HEK293T (cell line): ENCODE measurements around the gene KNL1.

Source experiments
- CTCF ChIA-PET: fragments of 350-600 bp; formaldehyde crosslinking; extraction: SDS; loops from one replicate; lab custom pipeline; 2021; ENCODE audit warnings: antibody characterized with exemption, inconsistent platforms; lab: Yijun Ruan, JAX
- POLR2A ChIA-PET: fragments of 350-600 bp; formaldehyde crosslinking; extraction: SDS; loops from one replicate; lab custom pipeline; 2020; ENCODE audit warnings: antibody characterized with exemption, inconsistent platforms; lab: Yijun Ruan, JAX
- DNase-seq: peaks from one replicate; pipeline ENCODE4 v3.0.0; 2012; ENCODE audit warnings: mixed read lengths; ENCODE audit errors: extremely low spot score
- ARNT ChIP-seq: fragments of 450-650 bp; IDR thresholded peaks from 2 replicates; pipeline ENCODE4 v1.6.1; 2017; ENCODE audit warnings: mild to moderate bottlenecking
- BHLHE40 ChIP-seq: fragments of 450-650 bp; IDR thresholded peaks from 2 replicates; pipeline ENCODE4 v1.6.1; 2016; ENCODE audit warnings: mild to moderate bottlenecking, moderate library complexity, borderline replicate concordance
- CTBP1 ChIP-seq: fragments of 450-650 bp; IDR thresholded peaks from 2 replicates; pipeline ENCODE4 v1.6.1; 2016; ENCODE audit warnings: borderline replicate concordance
- ELF4 ChIP-seq: fragments of 450-650 bp; IDR thresholded peaks from 2 replicates; pipeline ENCODE4 v1.6.1; 2017; ENCODE audit warnings: antibody characterized with exemption
- FOXA1 ChIP-seq: fragments of 450-650 bp; IDR thresholded peaks from 2 replicates; pipeline ENCODE4 v1.6.1; 2016; ENCODE audit warnings: mild to moderate bottlenecking
- FOXK2 ChIP-seq: fragments of 450-650 bp; IDR thresholded peaks from 2 replicates; pipeline ENCODE4 v1.6.1; 2016; ENCODE audit warnings: mild to moderate bottlenecking
- FOXM1 ChIP-seq: fragments of 450-650 bp; IDR thresholded peaks from 2 replicates; pipeline ENCODE4 v1.6.1; 2017; ENCODE audit warnings: mild to moderate bottlenecking, borderline replicate concordance
- HDGF ChIP-seq: fragments of 450-650 bp; IDR thresholded peaks from 2 replicates; pipeline ENCODE4 v1.6.1; 2017; ENCODE audit warnings: antibody characterized with exemption, borderline replicate concordance
- L3MBTL2 ChIP-seq: fragments of 450-650 bp; conservative IDR thresholded peaks from 2 replicates; pipeline ENCODE4 v1.6.1; 2016; ENCODE audit warnings: mild to moderate bottlenecking
- LEF1 ChIP-seq: fragments of 450-650 bp; IDR thresholded peaks from 2 replicates; pipeline ENCODE4 v1.6.1; 2017; ENCODE audit warnings: mild to moderate bottlenecking, borderline replicate concordance
- NFRKB ChIP-seq: fragments of 450-650 bp; IDR thresholded peaks from 2 replicates; pipeline ENCODE4 v1.6.1; 2016; ENCODE audit warnings: mild to moderate bottlenecking, moderate library complexity
- PKNOX1 ChIP-seq: fragments of 450-650 bp; IDR thresholded peaks from 2 replicates; pipeline ENCODE4 v1.6.1; 2016
- SP1 ChIP-seq: fragments of 450-650 bp; IDR thresholded peaks from 2 replicates; pipeline ENCODE4 v1.6.1; 2017
- SUZ12 ChIP-seq: fragments of 450-650 bp; IDR thresholded peaks from 2 replicates; pipeline ENCODE4 v1.6.1; 2016; ENCODE audit warnings: mild to moderate bottlenecking
- TARDBP ChIP-seq: fragments of 450-650 bp; IDR thresholded peaks from 2 replicates; pipeline ENCODE4 v1.6.1; 2016
- ZNF384 ChIP-seq: fragments of 450-650 bp; IDR thresholded peaks from 2 replicates; pipeline ENCODE4 v1.6.1; 2016

The KNL1 gene

GRCh38 chr15:40554161-40554525 lies 39.9 kb upstream of the KNL1 start:
- TF ChIP-seq BHLHE40: no peak
- no peak for TF ChIP-seq FOXK2
- no peak for TF ChIP-seq ZNF384
- TF ChIP-seq PKNOX1: no peak
- ChIA-PET CTCF (no interaction called here), POLR2A (interaction anchor here (1.1 to 1.2 kb wide), 2 partner anchors 12 to 15 kb away, joined by 3 read pairs; partner anchors contain the start of gene RPUSD2)
- DNase-seq: no peak

GRCh38 chr15:40555876-40556275 lies 38.2 kb upstream of the KNL1 start:
- TF ChIP-seq ELF4 (no peak), ZNF384 (no peak), TARDBP (no peak), PKNOX1 (no peak), NFRKB (no peak), FOXM1 (no peak), FOXA1 (no peak), L3MBTL2 (no peak), CTBP1 (no peak), SP1 (no peak), FOXK2 (no peak), SUZ12 (no peak), ARNT (no peak), LEF1 (no peak)
- ChIA-PET CTCF (no interaction called here), POLR2A (no interaction called here)
- DNase-seq: no peak

DNA sequence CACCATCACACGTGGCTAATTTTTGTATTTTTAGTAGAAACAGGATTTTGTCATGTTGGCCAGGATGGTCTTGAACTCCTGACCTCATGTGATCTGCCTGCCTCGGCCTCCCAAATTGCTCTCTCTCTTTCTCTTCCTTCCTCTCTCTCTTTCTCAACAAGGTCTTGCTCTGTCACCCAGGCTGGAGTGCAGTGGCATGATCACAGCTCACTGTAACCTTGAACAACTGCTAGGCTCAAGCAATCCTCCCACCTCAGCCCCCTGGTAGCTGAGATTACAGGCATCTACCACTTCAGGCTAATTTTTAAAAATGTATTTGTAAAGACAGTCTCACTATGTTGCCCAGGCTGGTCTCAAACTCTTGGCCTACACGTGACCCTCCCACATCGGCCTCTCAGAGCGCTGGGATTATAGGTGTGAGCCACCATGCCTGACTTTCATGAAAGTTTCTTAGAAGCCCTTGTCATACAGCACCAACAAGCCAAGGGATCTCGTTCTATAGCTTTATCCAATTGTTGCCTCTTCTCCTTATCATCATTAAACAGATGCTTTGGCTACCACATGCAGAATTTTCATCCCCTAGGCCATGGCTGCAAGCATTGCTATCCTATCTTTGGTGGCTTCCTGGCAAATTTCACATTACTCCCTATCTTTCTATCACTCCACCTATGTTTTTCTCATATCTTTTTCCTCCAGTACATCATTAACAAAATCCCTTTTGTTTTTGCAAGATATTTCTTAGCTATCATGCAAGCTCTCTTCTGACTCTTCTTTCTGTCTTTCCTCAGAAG lies 34.9 kb upstream of the KNL1 start:
- ChIA-PET POLR2A (interaction anchor here (1.9 kb wide), 1 partner anchor 10 kb away, joined by 7 read pairs; the partner anchor contains the start of gene RPUSD2), CTCF (interaction anchor here (1.0 kb wide), 1 partner anchor 10 kb away, joined by 3 read pairs; the partner anchor contains the start of gene RPUSD2)
- TF ChIP-seq SP1: no peak
- TF ChIP-seq HDGF: no peak
- TF ChIP-seq L3MBTL2: no peak
- no peak for TF ChIP-seq NFRKB
- no peak for TF ChIP-seq FOXK2
- TF ChIP-seq PKNOX1: no peak
- no peak for TF ChIP-seq TARDBP
- TF ChIP-seq BHLHE40: no peak
- no peak for TF ChIP-seq ELF4
- TF ChIP-seq ARNT: no peak
- no peak for TF ChIP-seq CTBP1
- TF ChIP-seq SUZ12: no peak
- no peak for TF ChIP-seq FOXM1
- TF ChIP-seq LEF1: no peak
- no peak for TF ChIP-seq FOXA1
- no peak for TF ChIP-seq ZNF384
- no peak for DNase-seq

DNA sequence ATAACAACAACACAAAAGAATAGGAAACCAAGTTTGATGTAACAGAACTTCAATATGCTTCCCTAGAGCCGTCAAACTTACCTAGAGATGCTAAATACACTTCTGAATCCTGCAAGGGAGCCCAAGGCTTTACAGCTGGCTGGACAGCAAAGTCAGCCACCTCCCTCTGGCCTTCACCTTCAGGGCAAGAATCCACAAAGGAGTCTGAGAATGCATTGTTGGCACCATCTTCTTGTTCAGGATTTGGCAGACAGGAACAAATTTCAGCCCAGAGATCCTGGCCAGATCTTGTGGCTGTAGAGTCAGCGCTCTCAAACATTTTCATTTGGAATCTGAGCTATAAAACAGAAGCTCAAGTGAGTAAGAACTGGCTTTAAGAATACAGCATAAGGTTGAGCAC lies 31.4 kb upstream of the KNL1 start:
- ChIA-PET CTCF (no interaction called here), POLR2A (no interaction called here)
- TF ChIP-seq CTBP1 (no peak), ARNT (no peak), ELF4 (no peak), SP1 (no peak), FOXA1 (no peak), LEF1 (no peak), NFRKB (no peak), PKNOX1 (no peak), HDGF (no peak), L3MBTL2 (no peak), BHLHE40 (no peak), TARDBP (no peak), FOXK2 (no peak)
- no peak for DNase-seq

DNA sequence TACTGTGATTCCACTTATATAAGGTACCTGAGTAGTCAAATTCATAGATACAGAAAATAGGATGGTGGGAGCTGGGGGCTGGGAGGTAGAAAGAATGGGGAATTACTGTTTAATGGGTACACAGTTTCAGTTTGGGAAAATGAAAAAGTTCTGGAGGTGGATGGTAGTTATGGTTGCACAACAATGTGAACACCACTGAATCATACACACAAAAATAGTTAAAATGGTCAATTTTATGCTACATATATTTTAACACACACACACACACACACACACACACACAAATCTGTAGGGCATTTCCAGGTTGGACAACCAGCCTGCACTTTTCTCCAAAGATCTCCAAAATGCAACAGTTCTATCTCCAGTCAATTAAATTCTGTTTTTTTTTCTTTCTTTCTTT lies 30.6 kb upstream of the KNL1 start:
- no peak for DNase-seq
- CTCF ChIA-PET: no interaction called here
- POLR2A ChIA-PET: no interaction called here
- TF ChIP-seq ELF4: no peak
- TF ChIP-seq PKNOX1: no peak
- TF ChIP-seq TARDBP: no peak
- TF ChIP-seq LEF1: no peak
- no peak for TF ChIP-seq NFRKB
- TF ChIP-seq HDGF: no peak
- no peak for TF ChIP-seq ARNT
- TF ChIP-seq ZNF384: no peak
- TF ChIP-seq FOXM1: no peak
